ENCODE data around the gene CSNK1G2. TPM values are rescaled to one million over a fixed set of nuclear protein-coding genes. Genes with fewer than 3 reads are reported as not detected.

CSNK1G2 gene
- total RNA-seq, 2 donors from 2014 or later: 55.5 to 92.4 TPM

- no peak for TF ChIP-seq CTCF (IDR thresholded peaks at IDR 0.05)
- H3K36me3 ChIP-seq: no peaks in the 10 kb centered on the region
- H3K4me1 ChIP-seq (ENCODE audit: control insufficient read depth in 1 of 2, low read depth in 2 of 2): no peaks in the 10 kb centered on the region
- no peak for DNase-seq (ENCODE audit: low spot score)
- no peak for ATAC-seq (ENCODE audit: insufficient number of reproducible peaks, low FRiP score, low read depth)
- no peaks in the 10 kb centered on the region for H3K9me3 ChIP-seq
- no peak overlapping the region for H3K4me3 ChIP-seq
- H3K27me3 ChIP-seq (replicated peaks; ENCODE audit: insufficient read depth): no peaks in the 10 kb centered on the region
- H3K27ac ChIP-seq: no peak overlapping the region
Measured at GRCh38 chr19:1954532-1954933, 13.6 kb downstream of the CSNK1G2 start.

- no peak for ATAC-seq (ENCODE audit: insufficient number of reproducible peaks, low FRiP score, low read depth)
- no peak overlapping the region for H3K27ac ChIP-seq
Measured at GRCh38 chr19:1955171-1956121, 14.5 kb downstream of the CSNK1G2 start.

GRCh38 chr19:1956122-1956494 is 15.1 kb downstream of the CSNK1G2 start:
- TF ChIP-seq CTCF (IDR thresholded peaks at IDR 0.05): no peak
- H3K4me1 ChIP-seq (ENCODE audit: control insufficient read depth in 1 of 2, low read depth in 2 of 2): no peaks in the 10 kb centered on the region
- H3K4me3 ChIP-seq: no peak overlapping the region
- H3K27ac ChIP-seq: no peak overlapping the region
- no peaks in the 10 kb centered on the region for H3K9me3 ChIP-seq
- no peaks in the 10 kb centered on the region for H3K27me3 ChIP-seq (replicated peaks; ENCODE audit: insufficient read depth)
- DNase-seq (ENCODE audit: low spot score): no peak
- no peaks in the 10 kb centered on the region for H3K36me3 ChIP-seq
- ATAC-seq (ENCODE audit: insufficient number of reproducible peaks, low FRiP score, low read depth): no peak

More at GRCh38 chr19:1955171-1956121, 14.5 kb downstream of the CSNK1G2 start:
- H3K27me3 ChIP-seq (replicated peaks; ENCODE audit: insufficient read depth): no peaks in the 10 kb centered on the region
- DNase-seq (ENCODE audit: low spot score): no peak
- TF ChIP-seq CTCF (IDR thresholded peaks at IDR 0.05): no peak
- H3K9me3 ChIP-seq: no peaks in the 10 kb centered on the region
- no peaks in the 10 kb centered on the region for H3K36me3 ChIP-seq
- H3K4me1 ChIP-seq (ENCODE audit: control insufficient read depth in 1 of 2, low read depth in 2 of 2): no peaks in the 10 kb centered on the region
- H3K4me3 ChIP-seq: no peak overlapping the region

- no peak overlapping the region for H3K4me3 ChIP-seq
- no peaks in the 10 kb centered on the region for H3K4me1 ChIP-seq (ENCODE audit: control insufficient read depth in 1 of 2, low read depth in 2 of 2)
- no peak for ATAC-seq (ENCODE audit: insufficient number of reproducible peaks, low FRiP score, low read depth)
- H3K27me3 ChIP-seq (replicated peaks; ENCODE audit: insufficient read depth): no peaks in the 10 kb centered on the region
- H3K9me3 ChIP-seq: no peaks in the 10 kb centered on the region
- no peak for DNase-seq (ENCODE audit: low spot score)
- H3K36me3 ChIP-seq: no peaks in the 10 kb centered on the region
- H3K27ac ChIP-seq: no peak overlapping the region
- no peak for TF ChIP-seq CTCF (IDR thresholded peaks at IDR 0.05)
Measured at GRCh38 chr19:1956868-1957492, 16.0 kb downstream of the CSNK1G2 start.

GRCh38 chr19:1957562-1958248 is 16.7 kb downstream of the CSNK1G2 start:
- no peaks in the 10 kb centered on the region for H3K9me3 ChIP-seq
- TF ChIP-seq CTCF (IDR thresholded peaks at IDR 0.05): no peak
- no peaks in the 10 kb centered on the region for H3K4me1 ChIP-seq (ENCODE audit: control insufficient read depth in 1 of 2, low read depth in 2 of 2)
- H3K27me3 ChIP-seq (replicated peaks; ENCODE audit: insufficient read depth): no peaks in the 10 kb centered on the region
- no peak overlapping the region for H3K27ac ChIP-seq
- ATAC-seq (ENCODE audit: insufficient number of reproducible peaks, low FRiP score, low read depth) (no peak), DNase-seq (ENCODE audit: low spot score) (no peak)
- no peak overlapping the region for H3K4me3 ChIP-seq
- no peaks in the 10 kb centered on the region for H3K36me3 ChIP-seq
